Measurements from ENCODE around the gene G0S2.

GRCh38 chr1:209662879-209663327, 12.3 kb upstream of the G0S2 start:
- TF ChIP-seq CTCF (IDR thresholded peaks at IDR 0.05; ENCODE audit: low read depth, low read length, poor library complexity, severe bottlenecking) (no peak), EZH2phosphoT487 (IDR thresholded peaks at IDR 0.05; ENCODE audit: borderline replicate concordance, low read length) (no peak)
